BLaER1 treated with 17β-estradiol and CSF1 and Interleukin-3, amounts not matched to agents 10 nM and 100 nM (cell line): ENCODE results near the gene NKX1-2.

ENCODE experiments used
- H3K27ac ChIP-seq, 11 experiments: shearing (Covaris generic); formaldehyde crosslinking; 2 replicates each; pipeline ENCODE4 v1.8.1; 2022
- H3K27me3 ChIP-seq, 11 experiments: shearing (Covaris generic); formaldehyde crosslinking; 2 replicates each; pipeline ENCODE4 v1.8.1; 2022
- H3K36me3 ChIP-seq, 11 experiments: shearing (Covaris generic); formaldehyde crosslinking; 2 replicates each; pipeline ENCODE4 v1.8.1; 2022
- H3K4me1 ChIP-seq, 10 experiments: shearing (Covaris generic); formaldehyde crosslinking; 2 replicates each; pipeline ENCODE4 v1.8.1; 2022
- H3K4me2 ChIP-seq, 11 experiments: shearing (Covaris generic); formaldehyde crosslinking; 2 replicates each; pipeline ENCODE4 v1.8.1; 2022
- H3K4me3 ChIP-seq, 10 experiments: shearing (Covaris generic); formaldehyde crosslinking; 2 replicates each; pipeline ENCODE4 v1.8.1; 2022
- H3K9ac ChIP-seq, 11 experiments: shearing (Covaris generic); formaldehyde crosslinking; 2 replicates each; pipeline ENCODE4 v1.8.1; 2022
- H3K9me3 ChIP-seq, 11 experiments: shearing (Covaris generic); formaldehyde crosslinking; replicated peaks in 1 of 11; 2 replicates each; pipeline ENCODE4 v1.8.1; 2022
- H4K20me1 ChIP-seq, 11 experiments: shearing (Covaris generic); formaldehyde crosslinking; 2 replicates each; pipeline ENCODE4 v1.8.1; 2022
- Cebpa-rat ChIP-seq, 11 experiments: shearing (Covaris generic); IDR thresholded peaks; 2 replicates each; pipeline ENCODE4 v1.8.1; 2022

The NKX1-2 gene

DNA sequence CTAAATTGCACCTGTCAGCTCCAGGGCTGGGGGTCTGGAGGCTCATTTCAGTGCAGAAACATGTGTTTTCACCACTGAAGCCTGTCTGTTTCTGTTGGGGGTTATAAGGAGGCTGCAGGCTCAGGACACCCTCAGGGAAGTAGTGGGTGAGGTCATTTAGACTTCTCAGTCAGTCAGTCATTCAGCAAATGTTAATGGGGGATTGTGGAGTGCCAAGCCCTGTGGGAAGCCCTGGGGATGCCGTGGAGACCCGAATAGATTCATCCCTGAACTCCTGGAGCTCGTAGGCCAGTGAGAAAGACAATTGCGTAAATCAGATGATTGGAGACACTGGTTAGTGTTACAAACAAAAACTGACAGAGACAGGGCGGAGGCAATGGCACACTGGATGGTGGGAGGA lies 31.0 kb upstream of the NKX1-2 start:
- TF ChIP-seq Cebpa-rat (IDR thresholded peaks at IDR 0.05): no peak
- Histone ChIP-seq H3K4me3 (no peak overlapping the region), H3K9ac (no peak overlapping the region), H3K9me3 (peaks cover 0 to under 1% (median 0%) of the 10 kb centered on the region in 11 experiments; a peak in 2 of 22 replicates), H3K27me3 (no peaks in the 10 kb centered on the region), H3K27ac (no peak overlapping the region), H3K4me1 (no peaks in the 10 kb centered on the region), H3K36me3 (no peaks in the 10 kb centered on the region), H3K4me2 (no peak overlapping the region), H4K20me1 (peaks cover 0 to 24% (median 0%) of the 10 kb centered on the region in 11 experiments; a peak in 3 of 22 replicates)

DNA sequence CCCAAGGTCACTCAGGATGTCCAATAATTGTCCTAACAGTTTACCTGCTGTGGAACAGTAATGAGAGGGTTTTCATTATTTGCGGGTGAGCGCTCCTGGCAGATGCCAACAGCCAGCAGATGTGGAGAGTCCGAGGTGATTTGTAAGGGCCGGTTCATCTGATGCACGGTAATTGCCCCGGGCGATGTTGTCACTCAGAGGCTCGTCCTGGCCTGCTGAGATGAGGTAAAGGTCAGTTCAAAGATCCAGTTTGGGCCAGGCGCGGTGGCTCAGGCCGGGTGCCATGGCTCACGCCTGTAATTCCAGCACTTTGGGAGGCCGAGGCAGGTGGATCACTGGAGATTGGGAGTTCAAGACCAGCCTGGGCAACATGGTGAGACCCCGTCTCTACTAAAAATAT lies 28.7 kb upstream of the NKX1-2 start:
- Histone ChIP-seq H3K4me3 (no peak overlapping the region), H3K27me3 (no peaks in the 10 kb centered on the region), H3K9me3 (no peaks in the 10 kb centered on the region), H4K20me1 (peaks cover 0 to 24% (median 0%) of the 10 kb centered on the region in 11 experiments; a peak in 3 of 22 replicates), H3K27ac (no peak overlapping the region), H3K36me3 (no peaks in the 10 kb centered on the region), H3K9ac (no peak overlapping the region), H3K4me2 (no peak overlapping the region), H3K4me1 (peaks cover 0 to 15% (median 8%) of the 10 kb centered on the region in 10 experiments; a peak in 13 of 20 replicates)
- no peak for TF ChIP-seq Cebpa-rat (IDR thresholded peaks at IDR 0.05)

DNA sequence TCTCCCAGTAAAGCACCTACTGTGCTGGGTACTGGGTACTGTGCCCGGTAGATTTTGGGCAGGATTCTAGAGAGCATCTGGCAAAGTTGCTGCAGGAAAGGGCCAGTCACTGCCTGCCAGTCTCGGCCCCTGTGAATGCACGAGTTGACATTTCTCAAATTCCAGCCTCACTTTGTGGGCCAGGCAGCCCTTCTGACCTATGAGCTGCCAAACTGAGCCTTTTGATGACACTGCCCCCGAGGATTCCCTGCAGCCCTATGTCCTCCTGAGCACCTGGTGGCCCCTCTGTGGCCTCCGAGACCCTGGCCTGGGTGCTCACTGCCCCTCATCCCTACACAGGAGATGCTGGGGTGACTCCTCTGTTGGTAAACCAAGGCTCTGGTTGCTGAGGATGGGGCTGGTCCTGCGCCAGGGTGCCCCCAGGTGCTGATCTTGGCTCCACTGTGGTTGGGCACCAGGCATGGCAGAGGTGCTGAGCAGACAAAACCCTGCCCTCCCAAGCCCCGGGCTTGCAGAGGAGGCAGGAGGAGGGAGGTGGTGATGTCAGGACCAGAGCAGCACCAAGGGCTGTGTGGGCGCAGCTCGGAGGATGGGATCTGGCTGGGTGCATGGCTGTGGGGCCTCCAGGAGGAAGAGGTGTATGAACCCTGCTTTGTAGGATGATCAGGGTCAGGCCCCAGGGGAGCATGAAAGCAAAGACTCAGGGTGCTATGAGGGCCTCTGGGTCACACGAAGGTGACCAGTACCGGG lies 28.0 kb upstream of the NKX1-2 start:
- Histone ChIP-seq H3K4me1 (peaks cover 0 to 15% (median 8%) of the 10 kb centered on the region in 10 experiments; a peak in 13 of 20 replicates), H3K27me3 (no peaks in the 10 kb centered on the region), H3K4me3 (no peak overlapping the region), H3K4me2 (no peak overlapping the region), H3K36me3 (no peaks in the 10 kb centered on the region), H3K27ac (no peak overlapping the region), H3K9ac (no peak overlapping the region), H4K20me1 (peaks cover 0 to 24% (median 0%) of the 10 kb centered on the region in 11 experiments; a peak in 4 of 22 replicates), H3K9me3 (no peaks in the 10 kb centered on the region)
- TF ChIP-seq Cebpa-rat (IDR thresholded peaks at IDR 0.05): no peak

DNA sequence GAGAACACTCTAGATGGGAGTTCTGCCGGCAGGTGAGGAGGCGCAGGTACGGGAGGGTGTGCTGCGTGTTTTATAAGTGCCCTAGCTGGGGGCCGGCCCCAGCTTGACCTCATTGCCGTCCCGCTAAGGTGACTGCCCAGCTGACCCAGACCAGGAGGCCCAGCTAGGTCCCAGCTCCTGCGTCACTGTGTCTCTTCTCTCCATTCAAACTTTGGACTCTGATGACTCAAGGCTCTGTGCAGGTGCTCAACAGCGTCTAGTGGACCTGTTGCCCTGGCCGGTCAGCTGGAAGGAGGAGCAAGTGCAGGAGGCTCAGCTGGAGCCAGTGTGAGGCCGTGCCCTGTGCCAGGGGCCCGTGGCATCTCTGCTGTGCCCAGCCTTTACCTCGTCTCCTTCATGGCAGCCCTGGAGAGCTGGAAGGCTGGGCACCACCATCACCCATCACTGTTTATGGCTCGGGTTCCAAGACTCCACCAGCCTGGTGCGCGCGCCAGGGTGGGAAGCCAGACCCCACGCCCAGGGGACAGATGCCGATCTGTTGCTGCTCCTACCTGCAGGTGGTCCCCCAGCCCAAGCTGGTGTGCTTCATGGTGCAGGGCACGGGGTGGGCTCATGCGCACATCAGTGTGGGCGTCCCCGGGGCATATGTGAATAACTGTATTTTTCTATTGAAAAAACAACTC lies 26.3 kb upstream of the NKX1-2 start:
- H3K27ac ChIP-seq: no peak overlapping the region
- TF ChIP-seq Cebpa-rat (IDR thresholded peaks at IDR 0.05): no peak

DNA sequence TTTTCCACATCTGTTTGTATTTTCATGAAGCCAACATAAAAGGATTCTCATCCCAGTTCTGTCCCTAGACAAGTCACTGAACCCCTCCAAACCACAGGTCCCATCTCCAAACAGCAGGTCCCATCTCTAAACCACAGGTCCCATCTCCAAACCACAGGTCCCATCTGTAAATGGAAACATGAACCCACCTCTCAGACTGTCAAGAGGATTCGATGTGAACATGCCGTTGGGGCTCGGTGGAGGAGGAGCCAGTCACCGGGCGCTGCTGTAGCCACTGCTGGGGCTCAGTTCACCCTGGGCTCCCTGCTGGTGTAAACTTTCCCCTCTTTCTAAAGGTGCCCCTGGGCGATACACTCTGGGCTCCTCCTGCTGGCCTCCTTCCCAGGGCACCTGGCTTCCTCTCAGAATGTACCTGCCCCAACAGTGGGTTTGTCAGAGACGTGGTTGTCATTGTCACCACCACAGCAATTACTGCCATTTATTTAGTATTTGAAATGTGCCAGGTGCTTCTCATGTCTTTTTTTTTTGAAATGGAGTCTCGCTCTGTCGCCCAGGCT lies 24.8 kb upstream of the NKX1-2 start:
- no peaks in the 10 kb centered on the region; a peak in 1 of 22 replicates for H3K36me3 ChIP-seq
- H3K27ac ChIP-seq: no peak overlapping the region
- H3K9ac ChIP-seq: no peak overlapping the region
- H3K4me3 ChIP-seq: no peak overlapping the region
- TF ChIP-seq Cebpa-rat (IDR thresholded peaks at IDR 0.05): no peak
- peaks cover 0 to 26% (median 0%) of the 10 kb centered on the region in 11 experiments; a peak in 5 of 22 replicates for H4K20me1 ChIP-seq
- H3K9me3 ChIP-seq: no peaks in the 10 kb centered on the region
- no peaks in the 10 kb centered on the region for H3K27me3 ChIP-seq
- peaks cover 0 to 15% (median 8%) of the 10 kb centered on the region in 10 experiments; a peak in 13 of 20 replicates for H3K4me1 ChIP-seq
- H3K4me2 ChIP-seq: peak overlapping the region in 6 of 11 experiments; percentile 32 to 49 (median 42); a peak in 11 of 22 replicates

More for the DNA sequence above, 26.3 kb upstream of the NKX1-2 start:
- Histone ChIP-seq H3K4me1 (peaks cover 0 to 15% (median 8%) of the 10 kb centered on the region in 10 experiments; a peak in 13 of 20 replicates), H3K27me3 (no peaks in the 10 kb centered on the region), H3K36me3 (no peaks in the 10 kb centered on the region), H3K9me3 (no peaks in the 10 kb centered on the region), H3K4me2 (no peak overlapping the region), H3K4me3 (no peak overlapping the region), H3K9ac (no peak overlapping the region), H4K20me1 (peaks cover 0 to 14% (median 0%) of the 10 kb centered on the region in 11 experiments; a peak in 3 of 22 replicates)

DNA sequence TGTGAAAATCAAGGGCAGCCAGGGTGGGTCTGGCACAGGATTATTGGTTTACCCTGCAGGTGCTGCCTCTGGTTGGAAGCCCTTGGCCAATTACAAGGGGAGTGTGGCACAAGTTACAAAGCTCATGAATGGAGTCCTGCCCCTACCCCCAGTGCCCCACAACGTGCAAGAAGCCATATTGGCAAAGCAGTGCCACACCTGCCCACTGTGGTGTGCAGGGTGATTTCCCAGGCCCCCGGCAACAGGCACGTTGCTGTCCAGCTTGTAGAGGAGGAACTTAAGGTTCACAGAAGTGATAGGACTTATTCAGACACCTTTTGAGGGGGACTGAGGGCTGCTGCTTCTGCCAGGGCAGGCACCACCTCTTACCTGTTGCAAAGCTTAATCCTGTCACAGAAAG lies 23.2 kb upstream of the NKX1-2 start:
- Histone ChIP-seq H3K36me3 (no peaks in the 10 kb centered on the region; a peak in 1 of 22 replicates), H3K9me3 (no peaks in the 10 kb centered on the region), H3K4me2 (no peak overlapping the region), H3K4me1 (peaks cover 0 to 15% (median 8%) of the 10 kb centered on the region in 10 experiments; a peak in 13 of 20 replicates), H4K20me1 (peaks cover 0 to 25% (median 0%) of the 10 kb centered on the region in 11 experiments; a peak in 6 of 22 replicates), H3K9ac (no peak overlapping the region), H3K27ac (no peak overlapping the region), H3K4me3 (no peak overlapping the region), H3K27me3 (no peaks in the 10 kb centered on the region)
- TF ChIP-seq Cebpa-rat (IDR thresholded peaks at IDR 0.05): no peak

DNA sequence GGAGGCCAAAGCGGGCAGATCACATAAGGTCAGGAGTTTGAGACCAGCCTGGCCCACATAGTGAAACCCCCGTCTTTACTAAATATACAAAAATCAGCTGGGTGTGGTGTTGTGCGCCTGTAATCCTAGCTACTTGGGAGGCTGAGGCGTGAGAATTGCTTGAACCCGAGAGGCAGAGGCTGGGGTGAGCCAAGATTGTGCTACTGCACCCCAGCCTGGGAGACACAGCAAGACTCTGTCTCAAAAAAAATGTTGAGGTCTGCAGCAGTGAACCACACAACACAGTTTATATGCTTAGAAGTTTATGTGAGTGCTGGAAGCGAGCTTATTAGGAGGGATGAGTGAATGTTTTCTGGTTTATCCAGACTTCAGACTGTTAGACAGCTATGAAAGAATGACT lies 22.2 kb upstream of the NKX1-2 start:
- Histone ChIP-seq H4K20me1 (peaks cover 0 to 24% (median 0%) of the 10 kb centered on the region in 11 experiments; a peak in 6 of 22 replicates), H3K4me2 (no peak overlapping the region), H3K4me3 (no peak overlapping the region), H3K4me1 (peaks cover 0 to 23% (median 16%) of the 10 kb centered on the region in 10 experiments; a peak in 15 of 20 replicates), H3K27ac (no peak overlapping the region), H3K27me3 (no peaks in the 10 kb centered on the region), H3K9me3 (no peaks in the 10 kb centered on the region), H3K9ac (no peak overlapping the region), H3K36me3 (no peaks in the 10 kb centered on the region; a peak in 1 of 22 replicates)
- no peak for TF ChIP-seq Cebpa-rat (IDR thresholded peaks at IDR 0.05)

DNA sequence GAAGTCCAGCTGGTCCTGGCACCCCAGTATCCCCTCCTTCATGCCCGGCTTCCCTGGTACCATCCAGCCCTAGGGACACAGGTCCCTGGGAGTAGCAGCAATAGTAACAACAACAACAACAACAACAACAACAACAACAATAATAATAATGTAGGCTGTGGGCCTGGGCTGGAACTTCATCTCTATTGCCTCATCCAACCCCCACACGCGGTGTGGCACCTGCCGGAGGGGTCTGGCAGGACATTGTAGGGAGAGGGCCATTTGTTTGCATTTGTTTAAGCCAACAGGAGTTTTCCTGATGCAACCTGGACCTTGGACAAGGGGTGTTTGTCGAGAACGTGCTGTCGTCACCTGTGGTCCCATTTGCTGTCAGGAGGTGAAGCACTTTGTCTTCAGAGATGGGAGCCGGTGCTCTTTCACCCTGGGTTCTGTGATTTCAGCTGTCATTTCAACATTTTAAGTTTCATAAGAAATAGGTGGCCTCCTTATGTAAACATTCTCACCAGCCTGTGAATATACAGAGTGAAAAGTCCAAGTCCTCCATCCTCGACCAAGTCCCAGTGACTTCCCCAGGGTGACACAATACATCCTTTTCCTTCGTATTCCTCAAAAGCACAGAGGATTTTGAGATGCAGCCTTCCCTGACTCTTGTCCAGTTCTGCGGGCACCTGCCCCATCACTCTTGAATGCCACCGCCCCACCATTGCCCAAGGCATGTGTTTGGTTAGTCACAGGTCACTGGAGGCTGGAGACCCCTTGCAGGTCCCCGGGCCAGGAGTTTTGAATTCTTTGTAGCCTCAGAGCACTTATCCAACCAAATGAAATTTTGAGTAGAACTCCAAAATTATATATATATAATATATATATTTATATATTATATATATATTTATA lies 21.0 kb upstream of the NKX1-2 start:
- Histone ChIP-seq H3K36me3 (no peaks in the 10 kb centered on the region; a peak in 1 of 22 replicates), H4K20me1 (peaks cover 0 to 24% (median 0%) of the 10 kb centered on the region in 11 experiments; a peak in 6 of 22 replicates), H3K4me3 (no peak overlapping the region), H3K4me2 (no peak overlapping the region), H3K27ac (no peak overlapping the region), H3K27me3 (no peaks in the 10 kb centered on the region), H3K4me1 (peaks cover 0 to 26% (median 20%) of the 10 kb centered on the region in 10 experiments; a peak in 16 of 20 replicates), H3K9me3 (no peaks in the 10 kb centered on the region), H3K9ac (no peak overlapping the region)
- no peak for TF ChIP-seq Cebpa-rat (IDR thresholded peaks at IDR 0.05)
